Smooth muscle cell (in vitro differentiated cells): ENCODE results near the gene TTC38. TPM values are rescaled to one million over a fixed set of nuclear protein-coding genes. Genes with fewer than 3 reads are reported as not detected.

ENCODE experiments used
- DNase-seq: peaks from one replicate; lab custom pipeline; 2025; ENCODE audit not compliant: unreplicated experiment; lab: John Stamatoyannopoulos, UW
- H2AFZ ChIP-seq: fragments of 200-600 bp; sonication (generic); 2 replicates; pipeline ENCODE4 v1.6.0; 2016; ENCODE audit warnings: antibody characterized with exemption, low read depth, mild to moderate bottlenecking
- H3F3A ChIP-seq: fragments of 200-600 bp; sonication (generic); 2 replicates; pipeline ENCODE4 v1.6.0; 2017; ENCODE audit warnings: antibody characterized with exemption, low read depth
- H3K27ac ChIP-seq: fragments of 200-600 bp; sonication (generic); 2 replicates; pipeline ENCODE4 v1.5.1; 2016; ENCODE audit warnings: low read depth, mild to moderate bottlenecking
- H3K27me3 ChIP-seq: fragments of 200-600 bp; sonication (generic); 2 replicates; pipeline ENCODE4 v1.6.1; 2016; ENCODE audit warnings: low read depth, mild to moderate bottlenecking
- H3K36me3 ChIP-seq: fragments of 200-600 bp; sonication (generic); 2 replicates; pipeline ENCODE4 v1.5.1; 2016; ENCODE audit warnings: low read depth
- H3K4me1 ChIP-seq: fragments of 200-600 bp; sonication (generic); 2 replicates; pipeline ENCODE4 v1.5.1; 2016; ENCODE audit warnings: low read depth
- H3K4me2 ChIP-seq: fragments of 200-600 bp; sonication (generic); 2 replicates; pipeline ENCODE4 v1.6.0; 2016; ENCODE audit warnings: mild to moderate bottlenecking
- H3K4me3 ChIP-seq: fragments of 200-600 bp; sonication (generic); 2 replicates; pipeline ENCODE4 v1.5.1; 2016; ENCODE audit warnings: mild to moderate bottlenecking
- H3K79me2 ChIP-seq: fragments of 200-600 bp; sonication (generic); 2 replicates; pipeline ENCODE4 v1.6.0; 2016; ENCODE audit warnings: low read depth, mild to moderate bottlenecking
- H3K9ac ChIP-seq: fragments of 200-600 bp; sonication (generic); 2 replicates; pipeline ENCODE4 v1.6.0; 2016; ENCODE audit warnings: low read depth
- H3K9me3 ChIP-seq: fragments of 200-600 bp; sonication (generic); replicated peaks from 2 replicates; pipeline ENCODE4 v1.5.1; 2016; ENCODE audit warnings: low read depth
- H4K20me1 ChIP-seq: fragments of 200-600 bp; sonication (generic); 2 replicates; pipeline ENCODE4 v1.6.0; 2016; ENCODE audit warnings: low read depth
- CTCF ChIP-seq: fragments of 200-600 bp; sonication (generic); IDR thresholded peaks from 2 replicates; pipeline ENCODE4 v1.5.1; 2017; ENCODE audit warnings: borderline replicate concordance, mild to moderate bottlenecking, antibody characterized with exemption; ENCODE audit not compliant: insufficient read depth, poor library complexity, severe bottlenecking
- WGBS: methylation state at CpG from one replicate; pipeline ENCODE4 v1.1.7; 2016; ENCODE audit warnings: low lambda C conversion rate; 5-methylcytosine and 5-hydroxymethylcytosine counted together
- polyA plus RNA-seq: library from polyadenylated mRNA; unstranded; fragments of >200 nt; fragmentation: Nextera tagmentation; extraction: Ambion mirVana; gene quantifications from 2 replicates; pipeline ENCODE4 v1.2.1, GENCODE V29; 2016
- total RNA-seq: library from RNA; depleted of rRNA; stranded (reverse); fragments of >200 nt; gene quantifications from 2 replicates; pipeline ENCODE4 v1.2.3, GENCODE V29; 2014

TTC38 gene
- total and polyA plus RNA-seq, 2 experiments from 2014 or later = 19.6 to 24.4 TPM

GRCh38 chr22:46275455-46276122 lies 7.8 kb downstream of the TTC38 start:
- no peak overlapping the region for H3K9ac ChIP-seq
- 84% methylated on average over 3 of the region's 3 CpGs for WGBS
- no peaks in the 10 kb centered on the region for H3K9me3 ChIP-seq
- TF ChIP-seq CTCF = no peak
- no peaks in the 10 kb centered on the region for H3K79me2 ChIP-seq
- no peaks in the 10 kb centered on the region for H3K27me3 ChIP-seq
- no peak for DNase-seq
- no peak overlapping the region for H3K4me2 ChIP-seq
- H4K20me1 ChIP-seq = no peaks in the 10 kb centered on the region
- H3F3A ChIP-seq = no peaks in the 10 kb centered on the region
- no peaks in the 10 kb centered on the region for H3K4me1 ChIP-seq
- no peak overlapping the region for H3K27ac ChIP-seq
- H3K36me3 ChIP-seq = peaks cover 13% of the 10 kb centered on the region
- no peak overlapping the region for H2AFZ ChIP-seq
- no peak overlapping the region for H3K4me3 ChIP-seq

- H3K9ac ChIP-seq = no peak overlapping the region
- no peak overlapping the region for H3K4me3 ChIP-seq
- peaks cover 13% of the 10 kb centered on the region for H3K36me3 ChIP-seq
- H3F3A ChIP-seq = no peaks in the 10 kb centered on the region
- no peak overlapping the region for H2AFZ ChIP-seq
- H3K27me3 ChIP-seq = no peaks in the 10 kb centered on the region
- no peaks in the 10 kb centered on the region for H3K79me2 ChIP-seq
- TF ChIP-seq CTCF = no peak
- H3K27ac ChIP-seq = no peak overlapping the region
- no peak overlapping the region for H3K4me2 ChIP-seq
- no peak for DNase-seq
- H3K4me1 ChIP-seq = no peaks in the 10 kb centered on the region
- H3K9me3 ChIP-seq = no peaks in the 10 kb centered on the region
- 99% methylated on average over 7 of the region's 7 CpGs for WGBS
- no peaks in the 10 kb centered on the region for H4K20me1 ChIP-seq
These were observed 8.8 kb downstream of the TTC38 start for GRCh38 chr22:46276563-46276962.

- no peak overlapping the region for H3K27ac ChIP-seq
- no peaks in the 10 kb centered on the region for H3K27me3 ChIP-seq
- H3K9me3 ChIP-seq = no peaks in the 10 kb centered on the region
- H3K4me1 ChIP-seq = no peaks in the 10 kb centered on the region
- H3F3A ChIP-seq = no peaks in the 10 kb centered on the region
- H3K9ac ChIP-seq = no peak overlapping the region
- no peak for DNase-seq
- no peaks in the 10 kb centered on the region for H4K20me1 ChIP-seq
- 99% methylated on average over 22 of the region's 22 CpGs for WGBS
- no peak for TF ChIP-seq CTCF
- H3K79me2 ChIP-seq = no peaks in the 10 kb centered on the region
- no peak overlapping the region for H3K4me2 ChIP-seq
- H2AFZ ChIP-seq = no peak overlapping the region
- H3K36me3 ChIP-seq = peaks cover 13% of the 10 kb centered on the region
- no peak overlapping the region for H3K4me3 ChIP-seq
These were observed 11.1 kb downstream of the TTC38 start for GRCh38 chr22:46278656-46279645.
